HG02840 (cell line): Measurements from ENCODE around the gene SMIM13.
"Not testable (repeated sequence)": the region's sequence is repeated elsewhere in the genome, so short reads cannot be mapped to it uniquely, and the experiment has no call there.

Experiments
- ATAC-seq: cut with Tn5 transposase; IDR thresholded peaks from one replicate; pipeline ENCODE4 v1.9.1; 2021; ENCODE audit warnings: mild to moderate bottlenecking, moderate library complexity, moderate number of reproducible peaks; ENCODE audit not compliant: unreplicated experiment, low FRiP score

The SMIM13 gene

GRCh38 chr6:11083491-11083890 lies 10.1 kb upstream of the SMIM13 start:
- no peak for ATAC-seq

GRCh38 chr6:11083956-11084355 lies 9.7 kb upstream of the SMIM13 start:
- ATAC-seq: no peak

- no peak for ATAC-seq
Observed at GRCh38 chr6:11085758-11086435, 7.7 kb upstream of the SMIM13 start.

GRCh38 chr6:11087141-11087812 lies 6.4 kb upstream of the SMIM13 start:
- not testable (repeated sequence) for ATAC-seq

DNA sequence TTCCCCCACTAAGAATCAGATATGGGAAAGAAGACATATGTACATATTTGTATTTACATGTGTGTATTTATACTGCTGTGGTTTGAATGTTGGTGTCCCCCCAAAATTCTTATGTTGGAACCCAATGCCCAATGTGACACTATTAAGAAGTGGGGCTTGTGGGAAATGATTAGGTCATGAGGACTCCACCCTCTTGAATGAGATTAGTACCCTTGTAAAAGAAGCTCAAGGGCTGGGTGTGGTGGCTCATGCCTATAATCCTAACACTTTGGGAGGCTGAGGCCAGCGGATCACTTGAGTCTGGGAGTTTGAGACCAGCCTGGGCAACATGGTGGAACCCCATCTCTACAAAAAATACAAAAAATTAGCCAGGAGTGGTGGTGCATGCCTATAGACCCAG lies 3.9 kb upstream of the SMIM13 start:
- ATAC-seq: no peak

- ATAC-seq: not testable (repeated sequence)
Observed at GRCh38 chr6:11091141-11091540, 2.5 kb upstream of the SMIM13 start.

- ATAC-seq: peak; percentile 40
Observed at GRCh38 chr6:11092668-11093375, 812 bp upstream of the SMIM13 start.

GRCh38 chr6:11093376-11093625 lies 333 bp upstream of the SMIM13 start:
- ATAC-seq: peak; percentile 28

GRCh38 chr6:11094411-11094851 lies 797 bp downstream of the SMIM13 start:
- ATAC-seq: peak; percentile 30

DNA sequence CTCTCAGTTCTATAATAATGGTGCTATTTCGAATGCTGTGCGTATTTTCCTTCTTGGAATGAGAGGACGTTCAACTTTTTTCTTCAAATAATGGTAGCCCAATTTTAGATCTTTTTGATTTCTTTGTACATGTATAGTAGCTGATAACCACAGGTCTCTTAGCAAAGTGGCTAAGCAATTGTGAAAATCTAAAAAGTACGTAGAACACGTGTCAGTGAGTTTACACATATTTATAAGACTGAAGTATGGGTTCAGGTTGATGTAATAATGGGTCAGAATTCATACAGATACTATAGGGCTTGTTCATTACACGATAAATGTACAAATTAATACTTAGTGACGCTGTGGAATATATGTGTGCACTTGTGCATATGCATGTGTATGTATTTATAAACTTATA lies 1.3 kb downstream of the SMIM13 start:
- ATAC-seq: no peak

- ATAC-seq: no peak
Observed at GRCh38 chr6:11096109-11096508, 2.5 kb downstream of the SMIM13 start.

- ATAC-seq: no peak
Observed at GRCh38 chr6:11097476-11097875, 3.8 kb downstream of the SMIM13 start.

- no peak for ATAC-seq
Observed at GRCh38 chr6:11098004-11098403, 4.4 kb downstream of the SMIM13 start.

- ATAC-seq: no peak
Observed at GRCh38 chr6:11101417-11101816, 7.8 kb downstream of the SMIM13 start.

DNA sequence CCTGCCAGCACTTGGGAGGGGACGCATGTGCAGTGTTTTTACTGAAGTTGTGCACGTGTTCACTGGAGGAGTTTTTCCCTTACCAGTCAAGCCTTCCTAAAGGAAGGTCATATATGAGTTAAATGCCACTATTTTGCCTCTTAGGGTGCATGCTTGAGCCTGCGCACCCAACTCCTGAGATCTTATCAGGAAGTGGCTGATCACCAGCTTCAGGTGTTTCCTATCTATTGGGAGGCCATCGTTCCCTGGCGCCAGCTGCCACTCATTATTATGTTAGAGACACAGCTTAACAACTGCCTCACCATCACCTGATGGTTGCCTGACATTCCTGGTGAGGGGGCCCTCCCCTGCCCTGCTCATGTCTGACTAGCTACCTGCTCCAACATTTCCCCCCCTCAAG lies 9.4 kb downstream of the SMIM13 start:
- no peak for ATAC-seq

DNA sequence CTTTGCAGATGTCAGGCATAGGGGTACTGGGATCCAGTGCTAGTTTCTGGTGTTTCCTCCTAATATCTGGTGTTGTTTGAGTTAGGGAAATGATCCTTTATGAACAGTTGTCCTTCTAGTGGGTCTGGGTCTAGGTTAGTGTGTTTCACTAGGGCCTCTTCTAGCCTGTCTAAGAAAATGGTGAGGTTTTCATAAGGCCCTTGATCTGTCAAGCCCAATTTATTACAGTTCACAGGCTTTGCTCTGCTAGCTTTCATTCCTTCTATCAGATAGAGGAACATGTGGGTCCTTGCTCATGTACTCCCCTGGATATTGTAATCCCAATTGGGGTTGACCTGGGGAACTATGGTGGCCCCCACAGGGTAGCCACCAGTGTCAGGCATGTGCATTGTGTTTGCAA lies 15.1 kb downstream of the SMIM13 start:
- no peak for ATAC-seq

DNA sequence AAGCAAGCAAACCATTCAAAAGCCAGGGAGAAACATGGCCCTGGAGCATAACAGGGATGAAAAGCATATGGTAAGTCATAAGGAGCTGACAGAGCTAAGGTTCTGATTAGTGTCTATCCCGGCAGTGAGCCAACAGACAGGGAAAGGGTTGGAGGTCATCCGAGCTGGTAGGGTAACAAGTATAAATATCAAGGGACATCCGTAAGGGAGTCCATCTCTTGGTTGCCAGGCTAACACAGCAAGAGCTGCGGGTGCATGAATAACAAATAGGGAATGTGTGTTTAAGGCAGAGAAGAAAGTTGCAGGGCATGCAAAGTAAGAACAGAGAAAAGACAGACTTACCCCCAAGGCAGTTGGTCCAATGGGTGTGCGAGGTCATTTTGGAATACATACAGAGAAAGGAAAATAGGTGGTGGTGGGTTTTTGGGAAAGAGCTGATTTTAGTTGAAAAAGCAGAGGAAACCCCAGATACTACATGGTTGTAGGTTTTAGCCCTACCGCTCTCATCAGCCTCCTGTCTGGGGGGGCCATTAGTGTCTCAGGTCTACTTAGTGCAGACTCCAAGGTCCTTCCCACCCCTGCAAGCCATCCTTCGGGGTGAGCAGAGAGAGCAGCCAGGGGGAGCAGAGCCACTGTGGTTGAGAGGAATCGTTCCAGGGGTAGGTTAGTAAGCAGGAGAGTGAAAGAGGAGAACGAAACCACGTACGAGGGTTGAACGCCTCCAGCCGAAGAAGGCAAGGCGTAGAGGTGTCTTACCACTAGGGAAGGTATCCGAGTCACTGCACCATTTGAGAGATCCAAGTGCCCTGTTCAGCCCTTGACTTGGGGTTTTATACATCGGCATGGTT lies 17.5 kb downstream of the SMIM13 start, which contains the start of gene ERVFRD-1:
Gene ERVFRD-1, minus strand, starts transcription at position 805 of the 848 bp plus-strand sequence. CDS start 6,415 bp downstream, outside the sequence.
- no peak for ATAC-seq

- ATAC-seq: no peak
Observed at GRCh38 chr6:11111769-11112437, 18.3 kb downstream of the SMIM13 start.

- no peak for ATAC-seq
Observed at GRCh38 chr6:11113038-11113437, 19.4 kb downstream of the SMIM13 start.
